D341Med (cell line): ENCODE measurements around the gene NANS.
"Not testable (repeated sequence)": the region's sequence is repeated elsewhere in the genome, so short reads cannot be mapped to it uniquely, and the experiment has no call there.

ENCODE experiments used
- DNase-seq: peaks from one replicate; pipeline ENCODE4 v3.0.0; 2012; ENCODE audit warnings: low spot score

NANS gene

GRCh38 chr9:98078895-98079294 lies 22.4 kb downstream of the NANS start:
- DNase-seq: no peak

GRCh38 chr9:98080326-98080725 lies 23.8 kb downstream of the NANS start:
- no peak for DNase-seq

DNA sequence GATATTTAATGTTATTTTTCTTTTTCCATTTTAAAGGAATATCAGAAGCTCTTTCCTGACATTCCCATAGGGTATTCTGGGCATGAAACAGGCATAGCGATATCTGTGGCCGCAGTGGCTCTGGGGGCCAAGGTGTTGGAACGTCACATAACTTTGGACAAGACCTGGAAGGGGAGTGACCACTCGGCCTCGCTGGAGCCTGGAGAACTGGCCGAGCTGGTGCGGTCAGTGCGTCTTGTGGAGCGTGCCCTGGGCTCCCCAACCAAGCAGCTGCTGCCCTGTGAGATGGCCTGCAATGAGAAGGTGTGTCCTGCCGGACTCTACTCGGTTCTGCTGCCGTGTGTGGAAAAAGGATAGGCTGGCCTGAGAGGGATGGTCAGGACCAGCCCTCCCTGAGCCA lies 24.2 kb downstream of the NANS start:
- no peak for DNase-seq

DNA sequence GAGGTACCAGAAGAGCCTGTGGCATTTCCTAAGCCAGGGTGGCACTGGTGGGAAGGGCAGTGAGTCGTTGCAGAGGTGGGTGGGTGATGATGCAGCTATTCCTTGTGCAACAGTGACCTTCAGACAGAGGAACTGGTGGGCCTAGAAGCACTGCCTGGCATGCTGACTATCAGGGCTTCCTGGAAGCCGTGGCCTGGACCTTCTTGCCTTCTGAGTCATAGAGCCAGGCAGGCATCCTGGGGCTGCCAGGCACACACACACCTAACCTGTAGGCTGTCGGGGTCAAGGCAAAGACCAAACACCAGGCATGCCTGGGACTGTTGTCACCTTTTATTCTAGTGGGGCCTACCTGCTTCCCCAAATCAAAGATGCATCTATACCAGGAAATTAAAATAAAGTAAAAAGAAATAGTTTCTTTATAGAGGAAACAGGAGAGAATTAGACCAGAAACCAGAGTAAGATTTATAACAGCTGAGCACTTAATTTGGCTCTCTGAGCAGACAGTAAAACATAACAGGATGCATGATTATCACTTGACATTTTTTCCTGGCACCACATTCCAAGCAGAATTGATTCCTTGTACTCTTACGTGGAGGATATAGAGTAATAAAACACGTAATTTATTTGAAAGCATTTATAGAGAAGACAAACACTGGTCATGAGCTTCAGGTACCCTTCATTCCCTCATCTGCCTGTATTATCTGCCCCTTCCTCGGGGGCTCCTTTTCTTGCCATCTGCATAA lies 25.1 kb downstream of the NANS start:
- no peak for DNase-seq

DNA sequence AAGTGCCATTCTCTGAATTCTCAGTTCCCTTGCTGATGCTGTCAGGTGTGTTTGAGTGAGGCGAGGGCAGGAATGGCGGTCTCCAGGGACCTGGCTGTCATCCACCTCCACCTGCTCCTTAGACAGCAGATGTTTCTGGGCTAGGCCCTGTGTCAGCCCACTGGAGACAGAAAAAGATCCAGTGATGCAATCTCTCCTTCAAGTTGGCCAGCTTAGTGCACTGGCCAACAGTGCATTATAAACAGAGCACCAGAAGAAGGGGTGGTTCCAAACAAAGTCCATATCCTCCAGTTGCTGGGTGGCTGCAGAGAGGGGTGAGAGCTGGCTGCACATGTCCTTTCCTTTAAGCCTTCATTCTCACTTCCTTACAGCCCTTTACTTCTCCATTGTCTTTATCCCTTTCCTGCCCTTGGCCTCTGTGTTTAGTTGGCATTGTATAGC lies 26.5 kb downstream of the NANS start:
- no peak for DNase-seq

DNA sequence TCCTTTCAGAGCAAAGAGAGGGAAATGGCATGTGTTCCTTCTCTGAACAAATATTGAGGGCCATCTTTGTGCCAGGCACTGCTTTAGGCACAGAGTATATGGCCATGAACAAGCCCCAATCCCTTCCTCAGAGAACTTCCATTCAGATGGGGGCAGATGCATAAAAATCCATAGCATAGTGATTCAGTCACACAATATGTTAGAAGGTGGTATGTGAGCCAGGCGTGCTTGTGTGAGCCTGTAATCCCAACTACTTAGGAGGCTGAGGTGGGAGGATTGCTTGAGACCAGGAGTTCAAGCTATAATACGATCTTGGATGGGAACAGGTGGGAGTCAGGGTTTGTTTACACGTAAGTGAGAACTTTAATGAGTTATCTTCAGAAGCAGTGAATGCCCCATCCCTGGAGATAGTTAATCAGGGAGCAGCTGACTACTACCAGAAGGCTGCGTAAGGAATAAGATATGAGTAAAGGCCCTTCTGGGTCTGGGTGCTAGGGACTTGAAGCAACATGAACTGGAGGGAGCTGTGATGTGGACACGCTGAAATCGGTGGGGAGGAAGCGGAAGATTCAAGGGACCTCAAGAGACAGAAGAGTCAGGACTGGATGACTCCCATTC lies 27.1 kb downstream of the NANS start:
- no peak for DNase-seq

DNA sequence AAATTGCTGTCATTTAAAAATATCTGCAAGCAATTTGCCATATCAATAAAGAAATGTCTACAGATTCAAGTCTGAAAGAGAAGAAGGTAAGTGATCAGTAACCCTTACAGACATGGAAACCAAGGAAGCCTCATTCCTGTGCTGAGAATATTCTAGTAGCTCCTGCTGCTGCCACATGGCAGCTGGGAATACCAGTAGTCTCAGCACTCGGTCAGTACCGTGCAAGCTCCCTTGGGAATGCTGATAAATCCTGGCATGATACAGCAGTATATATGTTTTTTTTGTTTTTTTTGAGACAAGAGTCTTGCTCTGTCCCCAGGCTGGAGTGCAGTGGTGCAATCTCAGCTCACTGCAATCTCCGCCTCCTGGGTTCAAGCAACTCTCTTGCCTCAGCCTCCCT lies 27.9 kb downstream of the NANS start:
- DNase-seq: no peak

GRCh38 chr9:98085058-98085457 lies 28.5 kb downstream of the NANS start:
- DNase-seq: no peak

- no peak for DNase-seq
Measured at GRCh38 chr9:98085944-98086343, 29.4 kb downstream of the NANS start.

GRCh38 chr9:98086461-98086860 lies 29.9 kb downstream of the NANS start:
- no peak for DNase-seq

DNA sequence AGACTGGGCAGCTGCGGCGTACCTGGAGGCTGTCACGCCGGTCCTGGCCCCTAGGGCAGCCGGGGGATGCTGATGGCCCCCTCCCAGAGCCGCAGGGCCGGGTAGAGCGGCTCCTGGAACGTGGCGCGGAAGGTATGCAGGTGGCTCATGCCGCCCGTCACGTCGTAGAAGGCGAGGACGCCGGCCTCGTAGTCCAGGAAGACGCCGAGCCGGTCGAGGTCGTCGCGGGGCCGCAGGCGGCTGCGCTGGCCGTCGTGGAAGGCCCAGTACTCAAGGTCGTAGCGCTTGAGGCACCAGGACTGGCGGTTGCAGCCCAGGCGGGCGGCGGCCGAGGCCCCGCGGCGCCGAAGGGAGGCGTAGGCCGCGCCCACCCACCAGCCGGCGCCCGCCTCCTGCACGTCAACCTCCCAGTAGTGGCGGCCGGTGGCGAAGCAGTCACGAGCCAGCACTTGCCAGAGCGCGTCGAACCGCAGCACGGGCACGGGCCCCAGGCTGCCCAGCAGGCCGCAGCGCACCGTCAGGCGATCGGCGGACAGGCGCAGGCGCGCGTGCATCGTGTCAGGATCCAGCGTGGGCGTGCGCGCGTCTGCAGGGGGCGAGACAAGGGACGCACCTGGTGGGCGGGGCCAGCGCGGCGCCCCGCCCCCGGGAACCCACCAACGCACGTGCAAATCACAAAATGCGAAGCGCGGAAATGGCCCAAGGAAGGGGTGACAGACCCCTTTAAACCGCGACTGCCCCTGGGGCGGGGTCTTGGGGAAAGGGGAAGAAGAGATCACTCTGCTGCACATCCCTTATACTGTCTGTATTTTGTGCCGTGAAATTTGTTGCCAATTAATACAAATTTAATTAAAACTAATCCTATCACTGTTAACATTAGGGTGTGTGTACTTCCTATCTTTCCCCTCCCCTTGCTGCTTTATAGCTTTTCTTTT lies 31.2 kb downstream of the NANS start:
- no peak for DNase-seq

DNA sequence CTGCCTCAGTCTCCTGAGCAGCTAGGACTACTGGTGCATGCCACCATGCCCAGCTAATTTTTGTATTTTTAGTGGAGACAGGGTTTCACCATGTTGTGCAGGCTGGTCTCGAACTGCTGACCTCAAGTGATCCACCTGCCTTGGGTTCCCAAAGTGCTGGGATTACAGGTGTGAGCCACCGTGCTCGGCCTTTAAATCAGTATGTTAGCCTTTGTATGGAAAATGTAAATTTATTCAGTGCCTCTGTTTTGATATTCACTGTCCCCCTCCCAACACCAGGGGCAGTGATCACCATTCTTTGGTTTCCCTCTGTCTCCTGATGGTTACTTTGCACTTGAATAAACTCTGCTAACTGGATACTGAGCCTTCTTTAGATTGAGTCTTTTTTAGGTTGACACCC lies 34.1 kb downstream of the NANS start:
- DNase-seq: not testable (repeated sequence)

- DNase-seq: peak; percentile 68
Measured at GRCh38 chr9:98091735-98092612, 35.4 kb downstream of the NANS start.

GRCh38 chr9:98092613-98092931 lies 36.0 kb downstream of the NANS start:
- DNase-seq: no peak

DNA sequence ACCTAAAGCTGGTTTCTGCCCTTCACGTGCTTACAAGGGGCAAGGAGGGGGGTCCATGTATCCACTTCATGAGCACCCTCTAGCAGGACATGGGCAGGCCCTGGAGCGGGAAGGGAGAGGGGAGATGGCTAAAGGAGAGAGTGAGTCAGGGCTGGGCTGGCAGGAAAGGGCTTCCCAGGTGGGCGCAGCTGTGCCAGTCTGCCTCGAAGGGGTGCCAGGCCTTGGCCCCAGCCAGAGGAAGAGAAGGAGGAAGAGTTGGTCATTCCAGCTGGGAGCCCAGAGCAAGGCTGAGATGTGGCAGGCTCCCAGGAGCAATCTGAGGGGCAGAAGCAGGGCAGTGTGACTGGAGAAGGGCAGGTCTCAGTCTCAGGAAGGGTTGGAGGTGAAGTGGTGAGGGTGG lies 37.8 kb downstream of the NANS start:
- no peak for DNase-seq

DNA sequence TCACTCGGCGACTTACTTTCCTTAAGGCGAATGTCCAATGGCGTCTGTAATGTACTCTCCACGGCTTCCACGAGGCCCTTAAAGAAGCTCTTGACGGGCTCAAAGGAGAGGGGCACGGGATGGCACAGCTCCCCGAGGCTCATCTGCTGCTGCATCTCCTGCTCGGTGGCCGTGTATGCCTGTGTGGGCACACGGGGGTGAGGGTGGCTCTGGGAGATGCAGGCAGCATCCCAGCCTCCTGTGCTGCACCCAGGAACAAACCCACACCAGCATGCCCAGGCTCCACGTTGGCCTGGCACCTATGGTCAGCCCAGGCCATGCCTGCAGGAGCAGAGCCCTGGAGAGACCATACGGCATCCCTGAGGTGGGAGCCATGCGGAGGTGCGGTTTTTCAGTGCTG lies 38.3 kb downstream of the NANS start:
- DNase-seq: no peak

DNA sequence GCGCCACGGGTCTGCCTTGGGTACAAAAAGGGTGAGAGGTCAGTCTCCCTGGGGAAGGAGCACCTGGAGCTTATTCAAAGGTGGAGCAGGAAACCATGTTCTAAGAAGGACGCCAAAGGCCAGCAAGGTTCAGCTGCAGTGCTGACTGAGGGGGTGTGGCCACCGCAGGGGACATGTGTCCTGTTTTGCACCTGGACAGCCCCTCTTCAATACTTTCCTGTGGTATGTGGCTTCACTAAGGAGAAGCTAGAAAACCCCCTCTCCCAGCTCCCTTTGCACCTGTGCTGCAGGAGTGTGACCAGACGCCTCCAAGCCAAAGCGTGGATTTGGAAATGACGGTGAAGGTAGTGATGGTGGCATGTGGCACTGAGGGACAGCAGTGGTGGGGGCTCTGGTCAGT lies 38.9 kb downstream of the NANS start:
- no peak for DNase-seq

DNA sequence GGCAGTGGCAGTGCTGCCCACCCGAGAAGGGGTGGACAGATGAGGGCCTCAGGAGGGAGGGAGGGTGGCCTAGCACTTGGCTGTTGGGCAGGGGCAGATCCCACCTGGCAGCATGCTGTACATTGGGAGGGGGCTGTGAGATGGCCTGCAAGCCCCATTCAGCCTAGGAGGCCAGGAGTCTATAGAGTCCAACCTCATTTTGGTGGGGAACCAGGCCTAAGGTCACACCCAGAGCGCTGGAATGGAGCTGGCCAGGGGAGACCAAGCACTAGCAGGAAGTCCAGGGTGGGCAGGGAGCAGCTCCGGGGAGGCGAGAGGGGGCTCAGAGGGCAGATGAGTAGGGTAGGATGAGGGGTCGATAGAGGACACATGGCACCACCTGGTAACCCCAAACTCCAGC lies 39.6 kb downstream of the NANS start:
- DNase-seq: no peak

- DNase-seq: no peak
Measured at GRCh38 chr9:98097836-98098235, 41.3 kb downstream of the NANS start.

GRCh38 chr9:98099346-98099745 lies 42.8 kb downstream of the NANS start:
- DNase-seq: no peak

GRCh38 chr9:98099898-98100297 lies 43.4 kb downstream of the NANS start:
- no peak for DNase-seq

- no peak for DNase-seq
Measured at GRCh38 chr9:98100456-98100855, 43.9 kb downstream of the NANS start.
